Embryonic facial prominence (tissue), 1 donor: ENCODE results near the gene RASSF1.
"Not testable (repeated sequence)": the region's sequence is repeated elsewhere in the genome, so short reads cannot be mapped to it uniquely, and the experiment has no call there.

Experiments used
- DNase-seq: peaks from one replicate; pipeline ENCODE4 v3.0.0-alpha.2; 2016; ENCODE audit errors: extremely low spot score

Gene RASSF1

GRCh38 chr3:50323614-50324199 is 16.9 kb downstream of the RASSF1 start:
- DNase-seq, result no peak

- no peak for DNase-seq
Measured at GRCh38 chr3:50323092-50323600, 17.5 kb downstream of the RASSF1 start.

GRCh38 chr3:50322386-50323091 is 18.1 kb downstream of the RASSF1 start, which contains the start of gene HYAL2:
Gene HYAL2 (minus strand): TSS chr3:50322745. CDS start chr3:50320489, 2,256 bp downstream.
- DNase-seq, result no peak

- no peak for DNase-seq
Measured at GRCh38 chr3:50322115-50322385, 18.6 kb downstream of the RASSF1 start.

- DNase-seq, result peak; percentile 73
Measured at GRCh38 chr3:50321336-50322114, 19.1 kb downstream of the RASSF1 start.

GRCh38 chr3:50320853-50321335 is 19.7 kb downstream of the RASSF1 start:
- no peak for DNase-seq

GRCh38 chr3:50319894-50320625 is 20.6 kb downstream of the RASSF1 start:
- no peak for DNase-seq

- DNase-seq, result no peak
Measured at GRCh38 chr3:50319181-50319893, 21.3 kb downstream of the RASSF1 start.

GRCh38 chr3:50318615-50319014 is 22.0 kb downstream of the RASSF1 start:
- DNase-seq, result no peak

GRCh38 chr3:50318163-50318562 is 22.5 kb downstream of the RASSF1 start:
- DNase-seq, result no peak

GRCh38 chr3:50317300-50317699 is 23.3 kb downstream of the RASSF1 start:
- no peak for DNase-seq

GRCh38 chr3:50316657-50317242 is 23.9 kb downstream of the RASSF1 start:
- no peak for DNase-seq

GRCh38 chr3:50314816-50315215 is 25.8 kb downstream of the RASSF1 start:
- no peak for DNase-seq

- no peak for DNase-seq
Measured at GRCh38 chr3:50314342-50314741, 26.3 kb downstream of the RASSF1 start.

GRCh38 chr3:50312041-50312440 is 28.6 kb downstream of the RASSF1 start:
- DNase-seq, result not testable (repeated sequence)

GRCh38 chr3:50304601-50305000 is 36.0 kb downstream of the RASSF1 start:
- DNase-seq, result no peak

GRCh38 chr3:50303013-50303815 is 37.4 kb downstream of the RASSF1 start, which contains the start of gene HYAL1:
Gene HYAL1 (minus strand): TSS chr3:50303574. CDS start chr3:50302956, 618 bp downstream.
- no peak for DNase-seq

- no peak for DNase-seq
Measured at GRCh38 chr3:50302095-50303012, 38.3 kb downstream of the RASSF1 start.
